ENCODE results near the gene HOXB4.

DNA sequence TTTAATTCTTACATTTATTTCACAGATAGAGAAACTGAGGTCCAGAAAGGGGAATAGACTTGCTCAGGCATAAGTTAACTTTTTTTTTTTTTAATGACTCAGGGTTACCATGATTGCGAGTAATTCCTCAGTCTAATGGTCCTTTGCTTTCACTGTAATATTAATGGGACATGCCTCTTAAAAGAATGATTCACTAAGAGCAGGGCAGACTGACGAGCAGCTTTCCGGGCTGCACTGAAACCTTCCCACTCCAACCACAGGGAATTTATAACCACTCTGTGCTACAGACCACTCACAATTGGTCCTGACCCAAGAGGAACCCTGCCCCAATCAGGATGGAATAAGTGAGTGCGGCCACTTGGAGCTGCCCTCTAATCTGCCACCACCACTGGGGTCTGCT, 39.0 kb downstream of the HOXB4 start:
- TF ChIP-seq, protein P1, sequence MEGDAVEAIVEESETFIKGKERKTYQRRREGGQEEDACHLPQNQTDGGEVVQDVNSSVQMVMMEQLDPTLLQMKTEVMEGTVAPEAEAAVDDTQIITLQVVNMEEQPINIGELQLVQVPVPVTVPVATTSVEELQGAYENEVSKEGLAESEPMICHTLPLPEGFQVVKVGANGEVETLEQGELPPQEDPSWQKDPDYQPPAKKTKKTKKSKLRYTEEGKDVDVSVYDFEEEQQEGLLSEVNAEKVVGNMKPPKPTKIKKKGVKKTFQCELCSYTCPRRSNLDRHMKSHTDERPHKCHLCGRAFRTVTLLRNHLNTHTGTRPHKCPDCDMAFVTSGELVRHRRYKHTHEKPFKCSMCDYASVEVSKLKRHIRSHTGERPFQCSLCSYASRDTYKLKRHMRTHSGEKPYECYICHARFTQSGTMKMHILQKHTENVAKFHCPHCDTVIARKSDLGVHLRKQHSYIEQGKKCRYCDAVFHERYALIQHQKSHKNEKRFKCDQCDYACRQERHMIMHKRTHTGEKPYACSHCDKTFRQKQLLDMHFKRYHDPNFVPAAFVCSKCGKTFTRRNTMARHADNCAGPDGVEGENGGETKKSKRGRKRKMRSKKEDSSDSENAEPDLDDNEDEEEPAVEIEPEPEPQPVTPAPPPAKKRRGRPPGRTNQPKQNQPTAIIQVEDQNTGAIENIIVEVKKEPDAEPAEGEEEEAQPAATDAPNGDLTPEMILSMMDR (IDR thresholded peaks at IDR 0.05; ENCODE audit: low read depth, low read length), result no peak
- TF ChIP-seq POLR2A (IDR thresholded peaks at IDR 0.05; ENCODE audit: extremely low read depth, insufficient read length), result no peak
